ENCODE measurements around the gene MAP4K3.
A peak's percentile ranks its signal among the peaks of the same experiment; 100 is the strongest.
"Not testable (repeated sequence)": the region's sequence is repeated elsewhere in the genome, so short reads cannot be mapped to it uniquely, and the experiment has no call there.

The MAP4K3 gene

GRCh38 chr2:39408351-39409136, 28.5 kb downstream of the MAP4K3 start:
- DNase-seq: no peak

- no peak for DNase-seq
Observed at GRCh38 chr2:39407516-39408296, 29.4 kb downstream of the MAP4K3 start.

GRCh38 chr2:39405364-39405763, 31.7 kb downstream of the MAP4K3 start:
- no peak for DNase-seq

- DNase-seq: no peak
Observed at GRCh38 chr2:39403311-39403710, 33.8 kb downstream of the MAP4K3 start.

- DNase-seq: no peak
Observed at GRCh38 chr2:39401319-39401718, 35.8 kb downstream of the MAP4K3 start.

GRCh38 chr2:39399570-39399969, 37.5 kb downstream of the MAP4K3 start:
- no peak for DNase-seq

GRCh38 chr2:39395313-39395712, 41.8 kb downstream of the MAP4K3 start:
- DNase-seq: no peak

GRCh38 chr2:39394516-39394961, 42.5 kb downstream of the MAP4K3 start:
- DNase-seq: no peak

- no peak for DNase-seq
Observed at GRCh38 chr2:39392672-39393071, 44.4 kb downstream of the MAP4K3 start.

GRCh38 chr2:39390216-39390615, 46.9 kb downstream of the MAP4K3 start:
- no peak for DNase-seq

GRCh38 chr2:39386064-39386463, 51.0 kb downstream of the MAP4K3 start:
- no peak for DNase-seq

- DNase-seq: peak; percentile 30
Observed at GRCh38 chr2:39385172-39385571, 51.9 kb downstream of the MAP4K3 start.

GRCh38 chr2:39384071-39384470, 53.0 kb downstream of the MAP4K3 start:
- DNase-seq: not testable (repeated sequence)

GRCh38 chr2:39383146-39383545, 53.9 kb downstream of the MAP4K3 start:
- no peak for DNase-seq

- DNase-seq: peak; percentile 70
Observed at GRCh38 chr2:39381653-39382052, 55.4 kb downstream of the MAP4K3 start.

- peak; percentile 10 for DNase-seq
Observed at GRCh38 chr2:39380525-39381150, 56.4 kb downstream of the MAP4K3 start.

- peak; percentile 55 for DNase-seq
Observed at GRCh38 chr2:39379643-39380524, 57.2 kb downstream of the MAP4K3 start.

- DNase-seq: no peak
Observed at GRCh38 chr2:39378968-39379367, 58.1 kb downstream of the MAP4K3 start.

GRCh38 chr2:39377226-39377939, 59.7 kb downstream of the MAP4K3 start:
- DNase-seq: no peak

GRCh38 chr2:39375917-39376316, 61.2 kb downstream of the MAP4K3 start:
- no peak for DNase-seq

- DNase-seq: no peak
Observed at GRCh38 chr2:39373181-39373802, 63.8 kb downstream of the MAP4K3 start.

Measured in NCI-H69 (cell line).